HK-2 (cell line): ENCODE results near the gene LAMA5.

Experiments used
- DNase-seq: peaks from one replicate; pipeline ENCODE4 v3.0.0-alpha.2; 2018; ENCODE audit not compliant: unreplicated experiment

The LAMA5 gene

GRCh38 chr20:62370807-62371587, 3.9 kb upstream of the LAMA5 start:
- DNase-seq: no peak

GRCh38 chr20:62370115-62370806, 3.1 kb upstream of the LAMA5 start:
- peak; percentile 89 for DNase-seq

DNA sequence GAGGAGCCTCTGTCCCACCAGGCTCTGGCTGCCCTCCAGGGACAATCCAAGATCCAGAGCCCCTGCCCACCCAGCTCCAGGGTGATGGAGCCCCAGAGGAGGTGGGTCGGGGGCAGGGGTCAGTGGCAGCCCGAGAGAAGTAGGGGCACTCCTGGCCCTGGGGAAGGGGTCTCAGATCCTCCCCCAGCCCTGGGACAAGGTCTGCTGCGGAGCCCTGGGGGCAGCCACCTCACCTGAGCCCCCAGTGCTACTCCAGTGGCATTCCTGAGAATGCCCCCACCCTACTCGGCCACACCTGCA, 2.7 kb upstream of the LAMA5 start:
- DNase-seq: no peak

- peak; percentile 85 for DNase-seq
These were observed 2.1 kb upstream of the LAMA5 start for GRCh38 chr20:62368976-62369814.

DNA sequence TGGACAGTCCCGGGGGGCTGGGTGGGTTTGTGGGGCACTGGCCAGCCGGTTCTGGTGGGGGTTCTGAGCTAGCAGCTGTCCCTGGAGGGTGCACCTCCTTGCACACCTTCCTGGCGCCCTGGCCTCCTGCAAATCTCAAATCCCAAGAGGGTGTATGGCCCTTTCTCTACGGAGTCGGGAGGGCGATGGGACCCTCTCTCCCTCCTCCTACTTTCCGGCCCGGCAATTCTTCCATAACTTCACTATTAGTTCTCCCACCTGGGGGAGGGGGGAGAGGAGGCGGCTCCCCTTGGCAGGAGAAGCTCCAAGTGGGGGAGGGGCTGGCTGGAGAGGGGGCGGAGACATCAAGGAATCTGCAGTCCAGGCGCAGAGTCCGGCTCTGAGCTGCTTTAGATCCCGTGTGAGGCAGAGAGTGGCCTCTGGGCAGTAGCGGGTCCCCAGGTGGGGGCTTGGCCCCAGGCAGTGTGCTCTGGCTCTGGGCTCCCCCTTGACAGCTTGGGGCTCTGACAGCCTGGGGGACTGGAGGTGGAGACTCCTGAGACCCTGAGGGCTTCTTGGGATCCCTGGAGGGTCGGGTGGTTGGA, 1.4 kb upstream of the LAMA5 start:
- no peak for DNase-seq

DNA sequence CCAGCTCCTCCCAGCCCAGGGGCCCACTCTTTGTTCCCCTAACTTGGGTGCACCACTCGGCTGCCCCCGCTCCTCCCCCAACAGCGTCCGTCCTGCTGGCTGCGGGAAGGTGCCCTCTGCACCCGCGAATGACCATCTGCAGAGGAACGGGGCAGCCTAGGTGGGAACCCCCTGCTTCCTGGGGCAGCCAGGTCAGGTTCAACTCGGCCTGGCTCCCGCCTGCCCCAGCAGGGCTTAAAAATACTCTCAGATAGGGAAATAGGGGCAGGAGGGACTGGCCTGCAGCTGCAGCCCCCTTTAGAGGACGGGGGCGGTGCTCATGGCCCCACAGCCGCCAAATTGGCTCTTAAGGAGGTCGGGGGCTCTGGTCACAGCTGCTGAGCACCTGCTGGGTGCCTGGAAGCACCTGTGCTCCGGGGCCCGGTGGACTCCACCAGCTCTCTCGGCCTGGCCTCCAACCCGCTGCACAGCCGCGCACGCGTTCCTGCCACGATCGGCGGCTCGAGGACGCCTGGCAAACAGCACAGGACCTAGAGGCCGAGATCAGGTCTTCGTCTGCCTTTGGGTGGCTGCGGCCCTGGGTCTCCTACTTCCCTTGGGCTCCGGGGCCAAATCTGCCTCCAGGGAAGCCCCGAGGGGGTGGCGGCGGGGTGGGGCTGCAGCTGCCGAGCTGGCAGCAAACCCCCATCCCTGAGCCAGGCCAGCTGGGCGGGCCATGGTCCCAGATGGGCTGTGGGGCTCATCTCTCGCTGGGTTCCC, 700 bp upstream of the LAMA5 start:
- peak; percentile 63 for DNase-seq

DNA sequence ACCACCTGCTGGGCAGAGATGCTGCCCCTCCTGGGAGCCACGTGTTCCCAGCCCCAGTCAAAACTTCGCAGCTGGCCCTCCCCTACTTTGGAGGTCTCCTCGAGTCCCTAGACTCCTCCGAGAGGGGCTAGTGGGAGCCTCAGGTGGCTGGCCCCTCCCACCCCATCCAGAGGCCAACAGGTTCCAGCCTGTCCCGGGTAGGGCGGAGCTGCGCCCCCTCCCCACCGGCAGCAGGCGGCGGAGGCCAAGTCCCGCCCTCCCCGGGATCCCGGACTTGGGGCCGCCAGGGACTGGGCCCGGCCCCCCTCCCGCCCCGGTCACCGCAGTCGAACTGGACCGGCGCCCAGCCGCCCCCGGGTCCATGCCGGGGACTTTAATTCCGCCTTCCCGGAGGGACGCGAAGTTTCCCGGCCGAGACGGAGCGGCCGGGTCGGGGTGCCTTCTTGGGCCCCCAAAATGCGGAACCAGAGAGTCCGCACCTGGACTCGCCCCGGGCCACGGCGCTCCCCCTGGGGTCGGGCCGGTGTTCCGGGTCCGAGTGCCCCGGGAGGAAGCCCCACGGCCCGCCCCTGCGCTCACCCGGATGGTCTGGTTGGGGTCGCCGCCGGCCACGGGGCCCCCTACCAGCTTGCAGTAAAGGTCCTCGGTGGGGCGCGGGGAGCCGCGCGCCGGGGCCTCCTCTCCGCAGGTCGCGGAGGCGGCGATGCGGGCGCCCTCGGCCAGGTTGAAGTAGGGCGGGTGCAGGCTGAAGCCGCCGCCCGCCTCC, 559 bp downstream of the LAMA5 start:
- peak; percentile 45 for DNase-seq

DNA sequence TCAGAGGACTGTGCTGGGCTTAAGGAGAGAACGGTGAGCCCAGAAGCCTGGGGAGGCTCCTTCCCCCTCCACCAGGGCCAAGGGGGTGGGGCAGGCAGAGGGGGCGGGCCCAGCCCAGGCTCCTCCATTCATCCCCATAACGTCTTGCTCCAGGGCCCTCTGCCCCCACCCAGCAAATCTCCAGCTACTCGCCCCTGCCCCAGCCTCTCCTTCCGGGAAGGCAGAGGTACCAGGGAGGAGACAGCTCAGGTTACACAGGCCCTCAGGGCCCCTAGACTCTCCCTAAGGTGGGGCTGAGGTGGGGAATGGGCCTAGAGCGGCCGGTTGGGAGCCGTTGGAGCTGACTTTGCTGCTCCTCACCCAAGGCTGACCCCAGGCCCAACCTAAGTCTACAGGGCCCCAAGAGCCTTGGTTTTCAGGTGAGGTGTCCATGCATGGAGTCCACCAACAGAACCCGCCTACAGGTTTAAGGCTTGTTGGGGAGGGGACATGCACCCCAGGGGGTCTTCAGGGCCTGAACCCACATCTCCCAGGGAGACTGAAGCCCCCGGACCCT, 1.2 kb downstream of the LAMA5 start:
- DNase-seq: peak; percentile 74

DNA sequence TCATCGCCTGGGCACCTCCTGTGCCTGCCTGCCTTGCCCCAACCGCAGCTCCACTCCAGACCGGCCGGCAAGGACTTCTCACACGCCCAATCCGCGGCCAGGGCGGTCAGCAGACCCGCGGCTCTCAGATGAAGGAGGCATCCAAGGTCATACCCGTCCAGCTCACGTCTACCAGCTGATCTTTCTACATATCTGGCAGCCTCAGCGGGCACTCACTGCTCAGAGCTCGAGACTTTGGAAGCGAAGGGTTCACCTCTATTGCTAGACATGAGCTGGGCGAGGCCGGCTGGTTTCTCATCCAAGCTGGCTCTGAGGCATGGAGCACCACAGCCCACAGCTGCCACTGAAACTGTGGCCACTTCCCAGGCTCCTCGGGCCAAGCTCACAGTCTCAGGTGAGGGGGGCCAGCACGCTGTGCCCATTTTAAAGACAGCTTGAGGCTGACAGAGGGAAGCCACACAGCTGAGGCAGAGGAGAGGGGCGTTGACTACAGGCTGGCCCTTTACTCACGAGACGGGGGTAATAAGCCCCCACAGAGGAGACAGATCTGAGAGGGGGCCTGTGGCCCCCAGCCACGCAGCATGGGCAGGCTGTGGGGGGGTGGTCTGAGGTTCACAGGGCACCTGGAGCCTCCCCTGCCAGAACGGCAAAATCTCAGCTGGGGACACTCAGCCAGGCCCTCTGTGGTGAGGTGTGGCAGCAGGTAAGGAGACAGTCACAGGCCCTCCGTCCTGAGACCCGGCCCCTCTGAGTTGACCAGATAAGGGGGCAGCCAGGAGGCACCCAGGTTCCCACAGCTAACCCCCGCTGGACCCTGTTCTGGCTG, 2.0 kb downstream of the LAMA5 start:
- DNase-seq: no peak

DNA sequence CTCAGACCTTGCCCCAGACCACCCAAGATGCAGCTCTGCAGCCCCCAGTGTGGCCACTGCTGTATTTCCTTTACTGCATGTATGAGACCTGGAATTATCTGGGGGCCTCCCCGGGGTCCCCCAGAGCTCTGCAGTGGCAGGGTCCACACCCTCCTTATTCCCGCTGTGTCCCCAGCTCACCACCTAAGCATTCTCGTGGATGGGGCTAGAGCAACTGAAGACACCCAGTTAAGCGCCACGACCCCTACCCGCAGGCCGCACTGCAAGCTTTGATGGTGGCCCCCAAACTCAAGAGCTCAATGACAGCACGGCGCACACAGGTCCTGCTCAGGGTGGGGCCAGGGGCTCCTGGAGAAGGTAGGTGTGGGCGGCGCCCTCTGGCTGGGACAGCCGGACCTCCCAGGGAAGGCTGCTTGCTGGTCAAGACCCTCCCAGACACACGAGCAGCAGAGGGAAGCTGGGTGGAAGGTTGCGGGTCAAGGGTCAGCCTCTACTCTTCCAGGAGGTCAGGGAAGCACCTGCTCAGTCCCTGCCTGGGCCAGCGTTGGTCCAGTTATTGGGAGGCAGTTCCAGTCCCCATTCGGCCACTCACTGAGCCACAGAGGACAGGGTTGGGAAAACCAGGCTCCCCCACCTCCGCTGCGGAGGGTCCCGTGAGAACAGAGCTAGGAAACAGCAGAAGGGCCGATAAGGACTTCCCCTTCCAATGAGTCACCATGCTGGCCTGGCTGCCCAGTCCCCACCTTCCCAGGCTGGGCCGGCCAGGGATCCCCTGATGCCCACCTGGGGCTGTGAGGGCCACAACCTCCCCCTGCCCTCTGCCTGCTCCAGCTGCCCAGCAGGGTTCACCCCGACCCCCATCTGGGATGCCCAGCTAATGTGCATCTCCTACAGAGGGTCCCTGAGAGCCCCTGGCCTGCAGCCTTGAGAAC, 2.9 kb downstream of the LAMA5 start:
- no peak for DNase-seq

- peak; percentile 52 for DNase-seq
These were observed 3.9 kb downstream of the LAMA5 start for GRCh38 chr20:62362991-62363919.

DNA sequence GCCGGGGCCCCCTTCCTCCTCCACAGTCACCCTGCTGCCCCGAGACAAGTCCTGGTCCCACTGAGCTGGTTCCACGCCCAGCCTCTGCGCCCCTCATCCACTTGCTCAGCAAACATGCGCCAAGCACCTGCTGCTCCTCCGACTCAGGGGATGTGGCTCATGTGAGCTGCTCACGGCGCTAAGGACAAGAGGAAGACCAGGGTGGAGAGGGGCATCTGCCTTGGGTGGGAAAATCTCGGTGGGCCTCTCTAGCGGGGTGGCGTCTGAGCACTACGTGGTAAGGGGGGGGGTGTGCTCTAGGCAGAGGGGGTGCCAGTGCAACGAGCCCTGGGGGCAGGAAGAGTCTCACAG, 4.5 kb downstream of the LAMA5 start:
- DNase-seq: no peak

DNA sequence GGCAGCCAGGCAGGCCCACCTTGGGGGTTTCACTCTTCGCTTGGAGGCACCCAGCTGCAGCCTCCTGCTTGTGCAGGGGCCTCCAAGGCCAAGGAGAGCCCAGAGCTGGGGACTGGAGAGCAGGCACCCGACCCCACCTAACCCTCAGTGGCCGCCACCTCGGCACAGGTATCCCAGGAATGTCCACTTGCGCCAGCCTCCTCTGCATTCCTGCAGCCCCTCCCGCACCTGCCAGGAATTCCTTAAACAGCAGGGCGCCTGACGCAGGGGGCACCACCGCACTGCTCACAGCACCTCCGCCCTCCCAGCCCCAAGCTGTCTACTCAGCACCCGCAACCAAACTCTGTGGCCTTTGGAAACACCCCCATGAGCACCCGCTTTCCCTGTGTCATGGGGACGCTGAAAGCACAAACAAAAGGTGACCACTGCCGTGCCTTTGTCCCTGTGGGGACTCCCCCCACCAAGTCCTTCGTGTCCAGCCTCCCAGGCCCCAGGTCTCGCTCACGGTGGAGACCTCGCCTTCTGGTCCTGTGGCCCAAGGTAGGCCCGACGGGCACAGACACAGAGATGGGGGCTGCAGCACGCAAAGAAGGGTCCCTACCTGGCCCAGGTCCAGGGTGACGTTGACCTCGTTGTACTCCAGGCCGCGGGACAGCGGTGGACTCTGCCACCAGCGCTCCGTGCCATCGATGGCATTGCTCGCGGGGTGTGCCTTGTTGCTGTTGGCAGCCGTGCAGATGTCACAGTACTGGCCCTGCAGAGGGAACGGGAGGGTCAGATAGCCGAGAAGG, 5.1 kb downstream of the LAMA5 start:
- no peak for DNase-seq

DNA sequence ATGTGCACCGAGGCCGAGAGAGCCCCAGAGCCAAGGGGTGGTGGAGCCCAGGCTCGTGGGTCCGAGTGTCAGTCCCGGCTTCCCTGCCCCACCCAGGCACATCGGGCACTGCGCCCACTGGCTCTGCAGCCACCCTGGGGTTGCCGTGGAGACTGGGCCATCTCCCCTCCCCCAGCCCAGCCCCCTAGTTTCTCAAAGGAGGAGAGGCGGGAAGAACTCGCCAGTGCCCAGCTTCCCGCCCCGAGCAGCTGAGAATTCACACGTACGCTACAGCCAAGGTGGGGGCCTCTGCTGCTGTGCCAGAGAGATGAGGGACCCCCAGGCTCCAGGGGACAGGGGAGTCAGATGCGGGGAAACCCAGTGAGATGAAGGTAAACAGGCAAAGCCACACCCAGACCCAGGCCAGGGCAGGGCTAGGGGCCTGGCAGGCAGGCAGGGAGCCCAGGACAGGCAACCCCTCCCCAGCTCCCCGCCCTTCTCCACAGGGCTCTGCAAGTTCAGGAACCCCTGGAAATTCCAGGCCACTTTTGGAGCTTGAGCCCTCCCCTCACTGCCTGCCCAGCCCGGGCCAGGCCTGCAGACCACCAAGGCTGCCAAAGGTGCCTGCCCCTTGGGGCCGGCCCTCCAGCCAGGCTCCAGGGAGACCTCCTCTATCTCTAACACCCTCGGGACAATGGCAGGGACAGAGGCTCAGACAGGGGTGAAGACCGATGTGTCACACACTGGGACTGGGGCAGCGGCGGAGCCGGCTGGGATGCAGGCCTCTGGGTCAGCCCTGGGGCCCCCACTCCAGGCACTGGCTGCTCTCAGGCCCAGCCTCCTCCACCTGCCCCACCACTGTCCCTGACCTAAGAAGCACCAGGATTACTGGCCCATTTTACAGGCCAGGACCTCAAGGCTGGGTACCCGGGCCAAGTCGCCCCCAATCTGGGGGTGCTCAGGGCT, 6.0 kb downstream of the LAMA5 start:
- no peak for DNase-seq

GRCh38 chr20:62359491-62360121, 7.5 kb downstream of the LAMA5 start:
- peak; percentile 60 for DNase-seq
